ENCODE results near the gene MORN3.
"Not testable (repeated sequence)": the region's sequence is repeated elsewhere in the genome, so short reads cannot be mapped to it uniquely, and the experiment has no call there.

The MORN3 gene

GRCh38 chr12:121649322-121649721, 20.1 kb downstream of the MORN3 start:
- no peak overlapping the region for H3K27ac ChIP-seq
- DNase-seq (ENCODE audit: low read depth, low spot score): no peak

DNA sequence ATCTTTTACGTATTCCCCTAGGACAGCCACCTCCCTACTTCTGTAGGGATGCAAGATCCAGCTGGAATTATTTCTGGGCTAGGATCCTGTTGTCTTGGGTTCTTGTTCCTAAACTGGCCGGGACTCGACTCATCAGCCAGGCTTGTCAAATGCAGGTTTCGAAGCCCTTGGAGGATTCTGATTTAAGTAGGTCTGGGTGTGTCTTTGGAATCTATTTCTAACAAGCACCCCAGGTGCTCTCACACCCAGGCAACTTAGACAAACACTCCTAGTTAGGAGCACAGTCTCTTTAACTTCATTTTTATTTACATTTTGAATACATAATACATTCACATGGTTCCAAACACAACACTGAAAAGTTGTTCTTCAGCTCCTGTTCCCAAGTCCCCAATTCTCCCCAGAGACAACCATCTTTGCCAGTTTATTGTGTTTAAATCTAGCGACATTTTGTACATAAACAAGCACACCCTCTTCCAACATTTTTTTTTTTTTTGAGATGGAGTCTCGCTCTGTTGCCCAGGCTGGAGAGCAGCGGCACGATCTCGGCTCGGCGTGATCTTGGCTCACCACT, 20.9 kb downstream of the MORN3 start:
- no peak for DNase-seq (ENCODE audit: low read depth, low spot score)
- no peak overlapping the region for H3K27ac ChIP-seq

- H3K27ac ChIP-seq: no peak overlapping the region
These were observed 28.2 kb downstream of the MORN3 start for GRCh38 chr12:121641343-121641630.

GRCh38 chr12:121638298-121639202, 30.9 kb downstream of the MORN3 start:
- no peak overlapping the region for H3K27ac ChIP-seq
- DNase-seq (ENCODE audit: low read depth, low spot score): no peak

More at GRCh38 chr12:121641343-121641630, 28.2 kb downstream of the MORN3 start:
- DNase-seq (ENCODE audit: low read depth, low spot score): no peak

DNA sequence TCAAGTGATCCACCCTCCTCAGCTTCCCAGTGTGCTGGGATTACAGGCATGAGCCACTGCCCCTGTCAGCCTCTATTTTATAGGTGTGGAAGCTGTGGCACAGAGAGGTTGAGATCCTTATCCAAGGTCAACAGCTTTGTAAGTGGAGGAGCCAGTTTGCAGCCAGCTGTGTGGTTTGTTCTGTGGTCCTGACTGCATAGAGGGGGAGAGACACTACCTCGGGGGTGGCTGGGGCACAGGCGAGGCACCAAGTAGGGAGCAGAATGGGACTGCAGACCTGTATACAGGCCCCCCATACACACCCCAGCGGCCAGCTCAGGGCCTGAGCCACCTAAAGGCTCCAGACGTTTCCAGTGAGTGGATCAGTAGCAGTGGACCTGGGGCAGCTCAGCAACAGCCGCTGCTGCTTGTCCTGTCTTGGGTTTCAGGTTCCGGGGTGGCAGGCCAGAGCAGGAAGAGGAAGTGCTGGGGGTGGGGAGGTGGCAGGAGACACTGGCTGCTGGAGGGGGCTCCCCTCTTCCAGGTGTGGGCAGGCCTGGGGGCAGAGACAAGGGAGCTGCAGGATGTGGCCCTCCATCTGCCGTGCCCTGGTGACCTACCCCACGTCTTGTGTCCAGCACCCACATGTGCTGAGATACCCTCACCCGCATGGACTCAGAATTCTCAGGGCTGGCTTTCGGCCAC, 32.1 kb downstream of the MORN3 start:
- no peak for DNase-seq (ENCODE audit: low read depth, low spot score)
- no peak overlapping the region for H3K27ac ChIP-seq

- DNase-seq (ENCODE audit: low read depth, low spot score): no peak
- H3K27ac ChIP-seq: no peak overlapping the region
These were observed 34.6 kb downstream of the MORN3 start for GRCh38 chr12:121634836-121635235.

DNA sequence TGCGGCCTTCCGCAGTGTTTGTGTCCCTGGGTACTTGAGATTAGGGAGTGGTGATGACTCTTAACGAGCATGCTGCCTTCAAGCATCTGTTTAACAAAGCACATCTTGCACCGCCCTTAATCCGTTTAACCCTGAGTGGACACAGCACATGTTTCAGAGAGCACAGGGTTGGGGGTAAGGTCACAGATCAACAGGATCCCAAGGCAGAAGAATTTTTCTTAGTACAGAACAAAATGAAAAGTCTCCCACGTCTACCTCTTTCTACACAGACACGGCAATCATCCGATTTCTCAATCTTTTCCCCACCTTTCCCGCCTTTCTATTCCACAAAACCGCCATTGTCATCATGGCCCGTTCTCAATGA, 35.6 kb downstream of the MORN3 start:
- DNase-seq (ENCODE audit: low read depth, low spot score); H3K27ac ChIP-seq: not testable (repeated sequence)

- DNase-seq (ENCODE audit: low read depth, low spot score): no peak
- no peak overlapping the region for H3K27ac ChIP-seq
These were observed 37.1 kb downstream of the MORN3 start for GRCh38 chr12:121632069-121632970.

DNA sequence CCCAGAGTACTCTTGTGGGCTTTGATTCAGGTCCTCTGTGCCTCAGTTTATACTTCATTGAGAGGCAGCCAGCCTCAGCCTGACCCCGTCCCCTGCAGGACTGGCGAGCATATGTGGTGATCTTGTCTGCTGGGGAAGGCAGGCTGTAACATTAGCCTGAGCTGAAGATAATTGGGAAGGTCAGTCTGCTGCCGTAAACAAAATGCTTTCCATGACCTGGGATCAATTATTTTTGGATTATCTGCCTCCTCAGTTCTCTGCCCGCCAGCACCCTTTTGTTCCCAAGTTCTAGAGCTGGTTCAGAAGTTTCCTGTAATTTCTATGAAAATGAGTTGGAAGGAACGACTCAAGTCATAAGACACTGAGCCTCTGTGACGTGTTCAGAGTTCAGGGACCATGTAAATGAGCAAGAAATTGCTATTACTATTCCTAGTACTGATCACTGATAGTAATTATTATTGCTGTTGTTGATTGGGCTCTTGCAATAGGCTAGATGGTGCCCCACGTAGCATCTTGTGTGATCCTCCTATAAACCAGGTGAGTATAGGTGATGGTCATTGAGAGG, 38.6 kb downstream of the MORN3 start:
- no peak overlapping the region for H3K27ac ChIP-seq
- no peak for DNase-seq (ENCODE audit: low read depth, low spot score)

DNA sequence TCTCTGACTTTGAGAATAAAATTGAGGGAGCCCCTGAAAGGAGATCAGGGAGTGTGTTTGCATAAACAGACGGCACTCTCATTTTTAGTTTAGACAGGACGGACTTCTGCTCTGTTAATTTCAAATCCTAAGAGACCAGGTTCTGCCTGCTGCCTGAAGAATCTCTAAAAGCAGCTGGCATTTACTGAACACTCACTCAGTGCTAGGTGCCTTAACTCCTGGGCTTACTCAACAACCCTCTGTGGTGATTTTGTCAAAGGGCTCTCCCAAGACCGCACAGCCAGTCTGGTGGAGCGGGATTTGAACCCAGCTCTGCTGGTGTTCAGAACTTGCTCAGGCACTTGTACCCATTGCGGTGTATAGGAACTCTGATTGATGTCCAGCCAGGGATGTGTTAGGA, 40.9 kb downstream of the MORN3 start:
- no peak for DNase-seq (ENCODE audit: low read depth, low spot score)
- no peak overlapping the region for H3K27ac ChIP-seq

GRCh38 chr12:121628037-121628436, 41.4 kb downstream of the MORN3 start:
- H3K27ac ChIP-seq: no peak overlapping the region
- no peak for DNase-seq (ENCODE audit: low read depth, low spot score)

DNA sequence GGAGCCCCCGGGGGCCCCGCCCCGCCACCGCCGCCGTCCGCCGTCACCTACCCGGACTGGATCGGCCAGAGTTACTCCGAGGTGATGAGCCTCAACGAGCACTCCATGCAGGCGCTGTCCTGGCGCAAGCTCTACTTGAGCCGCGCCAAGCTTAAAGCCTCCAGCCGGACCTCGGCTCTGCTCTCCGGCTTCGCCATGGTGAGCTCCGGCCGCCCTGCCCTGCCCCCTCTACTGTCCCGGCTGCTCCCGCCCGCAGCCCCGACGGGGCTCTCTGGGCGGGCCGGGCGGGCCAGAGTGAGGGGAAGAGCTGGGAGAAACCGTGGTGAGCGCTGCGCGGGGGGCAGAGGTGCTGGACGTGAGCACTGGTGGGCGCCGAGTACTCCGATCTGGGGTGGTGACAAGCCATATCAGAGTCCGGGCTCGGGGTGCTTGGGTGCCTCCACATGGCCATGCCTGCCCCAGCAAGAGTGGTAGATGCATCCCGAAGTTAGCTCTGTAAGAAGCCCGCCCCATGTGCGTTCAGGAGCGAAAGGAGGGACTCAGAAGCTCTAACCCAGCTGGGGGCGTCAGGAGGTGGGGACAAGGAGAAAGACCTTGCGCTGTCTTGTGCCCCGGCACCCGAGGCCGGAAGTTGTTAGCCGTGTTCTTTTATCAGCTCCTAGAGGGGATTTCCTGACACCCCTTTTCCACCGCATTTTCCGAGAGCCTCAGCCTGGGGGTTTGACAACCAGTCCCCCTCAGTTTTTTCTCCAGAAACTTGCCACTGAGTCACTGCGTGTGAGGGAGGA, 42.4 kb downstream of the MORN3 start:
- no peak for DNase-seq (ENCODE audit: low read depth, low spot score)
- H3K27ac ChIP-seq: peak overlapping the region; percentile 71

- DNase-seq (ENCODE audit: low read depth, low spot score): peak; percentile 48
- H3K27ac ChIP-seq: peak within 1 kb of the TSS; percentile 71
These were observed 43.2 kb downstream of the MORN3 start, which contains the start of gene ORAI1 for GRCh38 chr12:121626087-121626852. TSS of gene ORAI1 (plus strand) at chr12:121626530.

DNA sequence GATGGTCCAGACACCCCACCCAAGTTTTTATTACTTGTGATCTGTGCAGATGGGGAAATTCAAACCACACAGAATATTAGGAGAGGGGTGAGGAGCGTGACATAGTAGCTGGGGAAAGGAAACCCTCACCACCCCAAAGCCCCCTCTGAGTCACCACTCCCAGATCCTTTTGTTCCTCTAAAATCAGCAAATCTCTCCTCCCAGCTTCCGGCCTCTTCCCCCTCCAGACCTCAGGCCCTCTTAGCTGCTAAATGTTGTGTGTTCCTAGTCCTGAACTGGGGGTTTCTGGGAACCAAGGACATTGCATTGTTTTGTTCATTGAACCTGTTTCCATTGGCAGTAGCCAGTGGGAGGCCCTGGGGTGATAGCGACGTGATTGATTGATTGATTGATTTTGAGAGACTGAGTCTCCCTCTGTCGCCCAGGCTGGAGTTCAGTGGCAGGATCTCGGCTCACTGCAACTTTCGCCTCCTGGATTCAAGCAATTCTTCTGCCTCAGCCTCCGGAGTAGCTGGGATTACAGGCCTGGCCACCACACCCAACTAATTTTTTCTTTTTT, 49.0 kb downstream of the MORN3 start:
- DNase-seq (ENCODE audit: low read depth, low spot score): no peak
- H3K27ac ChIP-seq: no peak overlapping the region

DNA sequence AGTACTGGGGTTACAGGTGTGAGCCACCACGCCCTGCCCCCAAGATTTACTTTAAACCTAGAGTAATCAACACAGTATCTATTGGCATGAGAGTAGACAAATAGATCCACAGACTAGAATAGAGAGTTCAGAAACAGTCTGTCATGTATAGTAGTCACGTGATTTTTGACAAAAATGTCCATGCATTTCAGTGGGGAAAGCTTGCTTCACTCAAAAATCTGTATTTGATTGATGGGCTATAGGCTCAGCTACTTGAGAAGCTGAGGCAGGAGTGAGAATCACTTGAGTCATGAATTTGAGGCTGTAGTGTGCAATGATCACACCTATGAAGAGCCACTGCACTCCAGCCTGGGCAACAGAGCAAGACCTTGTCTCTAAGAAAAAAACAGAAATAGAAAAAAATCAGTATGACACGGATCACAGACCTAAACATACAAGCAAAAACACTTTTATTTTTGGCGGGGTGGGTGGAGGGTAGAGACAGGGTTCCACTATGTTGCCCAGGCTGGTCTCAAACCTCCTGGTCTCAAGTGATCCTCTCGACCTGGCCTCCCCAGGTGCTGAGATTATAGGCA, 50.7 kb downstream of the MORN3 start:
- DNase-seq (ENCODE audit: low read depth, low spot score): no peak
- H3K27ac ChIP-seq: no peak overlapping the region

GRCh38 chr12:121614872-121615467, 54.5 kb downstream of the MORN3 start:
- no peak for DNase-seq (ENCODE audit: low read depth, low spot score)
- H3K27ac ChIP-seq: no peak overlapping the region

DNA sequence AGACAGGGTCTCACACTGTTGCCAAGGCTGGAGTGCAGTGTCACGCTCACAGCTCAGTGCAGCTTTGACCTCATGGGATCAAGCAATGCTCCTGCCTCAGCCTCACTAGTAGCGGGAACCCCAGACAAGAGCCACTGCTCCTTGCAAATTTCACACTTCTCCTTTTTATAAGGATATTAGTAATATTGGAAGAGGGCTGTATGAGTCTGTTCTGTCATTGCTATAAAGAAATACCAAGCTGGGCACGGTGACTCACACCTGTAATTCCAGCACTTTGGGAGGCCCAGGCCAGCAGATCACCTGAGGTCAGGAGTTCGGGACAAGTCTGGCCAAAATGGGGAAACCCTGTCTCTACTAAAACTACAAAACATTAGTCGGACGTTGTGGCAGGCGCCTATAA, 56.0 kb downstream of the MORN3 start:
- no peak overlapping the region for H3K27ac ChIP-seq
- no peak for DNase-seq (ENCODE audit: low read depth, low spot score)

DNA sequence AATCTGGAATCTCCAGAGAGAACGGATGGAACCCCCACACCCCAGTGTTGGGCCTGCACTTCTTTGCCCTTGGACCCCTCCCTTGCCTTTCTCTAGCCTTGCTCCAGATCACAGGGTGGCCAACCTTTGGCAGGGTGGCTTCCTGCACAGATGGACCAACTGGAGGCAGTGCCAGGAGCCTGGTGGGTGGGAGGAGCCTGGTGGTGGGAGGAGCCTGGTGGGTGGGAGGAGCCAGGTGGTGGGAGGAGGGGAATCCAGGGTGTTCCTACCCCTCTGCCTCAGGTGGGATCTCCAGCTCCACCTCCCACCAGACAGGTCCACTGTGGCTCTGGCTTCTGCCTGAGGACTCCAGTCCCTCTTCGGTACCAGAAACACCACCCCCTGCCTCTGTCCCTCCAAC, 58.1 kb downstream of the MORN3 start:
- DNase-seq (ENCODE audit: low read depth, low spot score): no peak
- H3K27ac ChIP-seq: no peak overlapping the region

Measured in epithelial cell of prostate (primary cell).